Esophagus muscularis mucosa (tissue), 4 donors: ENCODE data around the gene HOXC11. TPM values are rescaled to one million over a fixed set of nuclear protein-coding genes. Genes with fewer than 3 reads are reported as not detected.

Experiments used
- DNase-seq: peaks from one replicate; pipeline ENCODE4 v3.0.0-alpha.2; 2017; ENCODE audit errors: extremely low spot score
- H3K27ac ChIP-seq, 4 donors: fragments of 200-600 bp; sonication (generic); replicated peaks in 1 of 4; 1 replicate in 3 of 4; 2 replicates in 1 of 4; pipeline ENCODE4 v1.5.1; 2016 to 2019; ENCODE audit warnings: mild to moderate bottlenecking in 1 of 4
- H3K27me3 ChIP-seq, 4 donors: fragments of 200-600 bp; sonication (generic); one replicate each; pipeline versions ENCODE4 v1.5.1 to v1.6.0; 2016 to 2019
- H3K36me3 ChIP-seq, 4 donors: fragments of 200-600 bp; sonication (generic); one replicate each; pipeline ENCODE4 v1.5.1; 2016 to 2019
- H3K4me1 ChIP-seq, 4 donors: fragments of 200-600 bp; sonication (generic); one replicate each; pipeline ENCODE4 v1.5.1; 2016 to 2019
- H3K4me3 ChIP-seq, 4 donors: fragments of 200-600 bp; sonication (generic); 1 replicate in 2 of 4; 2 replicates in 2 of 4; pipeline ENCODE4 v1.5.1; 2016 to 2019; ENCODE audit warnings: mild to moderate bottlenecking in 4 of 4, moderate library complexity in 1 of 4
- H3K9me3 ChIP-seq, 4 donors: fragments of 200-600 bp; sonication (generic); 1 replicate in 3 of 4; 2 replicates in 1 of 4; pipeline ENCODE4 v1.5.1; 2016 to 2019
- EP300 ChIP-seq: sonication (generic); formaldehyde crosslinking; IDR thresholded peaks from one replicate; pipeline ENCODE4 v1.6.1; 2017; ENCODE audit warnings: antibody characterized with exemption
- POLR2A ChIP-seq: fragments of 450-650 bp; IDR thresholded peaks from one replicate; pipeline ENCODE4 v1.6.1; 2017; ENCODE audit warnings: antibody characterized with exemption, moderate library complexity, mild to moderate bottlenecking, low read depth
- POLR2AphosphoS5 ChIP-seq, 2 donors: sonication (generic); formaldehyde crosslinking; IDR thresholded peaks; one replicate each; pipeline ENCODE4 v1.6.1; 2017; ENCODE audit warnings: antibody characterized with exemption in 2 of 2
- WGBS: methylation state at CpG from one replicate; pipeline ENCODE4 v1.1.5; 2018; 5-methylcytosine and 5-hydroxymethylcytosine counted together
- intact Hi-C: fragments of 100-400 bp; cut with DNase I; formaldehyde crosslinking; loops from one replicate; pipeline ENCODE4 v1.15.1; 2023
- total RNA-seq, 4 donors: library from RNA; depleted of rRNA; stranded (reverse); fragments of >200 nt; gene quantifications; one replicate each; pipeline versions ENCODE4 v1.1.0 to v1.2.1, GENCODE V29; 2016
- TF ChIP-seq, protein P1 (sequence below), 3 experiments: fragments of 200-600 bp in 2 of 3; fragments of 450-650 bp in 1 of 3; sonication (generic) in 2 of 3; IDR thresholded peaks; one replicate each; pipeline ENCODE4 v1.5.1; 2017 to 2019; ENCODE audit warnings: antibody characterized with exemption in 3 of 3, mild to moderate bottlenecking in 2 of 3, moderate library complexity in 1 of 3

Gene HOXC11
- total RNA-seq, 4 donors from 2014 or later, result not detected

DNA sequence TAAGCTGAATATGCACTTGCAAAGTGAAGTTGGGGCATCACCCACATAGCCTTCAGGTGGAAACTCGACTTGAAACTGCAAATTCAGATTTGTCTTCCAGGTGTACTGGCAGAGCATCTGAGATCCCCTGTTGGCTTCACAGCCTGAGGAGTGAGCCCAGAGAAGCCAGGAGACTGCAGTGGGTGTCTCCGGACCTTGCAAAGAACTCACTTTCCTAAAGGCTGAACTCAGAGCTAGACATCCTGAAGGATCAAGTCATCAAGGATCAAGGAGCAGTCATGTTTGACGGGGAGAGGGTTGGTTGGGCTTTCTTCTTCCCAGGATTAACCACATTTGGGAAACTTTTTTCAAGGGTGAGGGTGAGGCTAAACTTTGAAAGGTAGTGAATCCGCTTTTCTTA is 43.4 kb upstream of the HOXC11 start:
- no peak overlapping the region for H3K27ac ChIP-seq
- peaks cover 0 to 100% (median 71%) of the 10 kb centered on the region in 4 donors for H3K27me3 ChIP-seq
- H3K4me1 ChIP-seq, result peaks cover 0 to 12% (median 6%) of the 10 kb centered on the region in 4 donors
- intact Hi-C loops, result no loop called here
- no peaks in the 10 kb centered on the region for H3K36me3 ChIP-seq
- TF ChIP-seq, protein P1, sequence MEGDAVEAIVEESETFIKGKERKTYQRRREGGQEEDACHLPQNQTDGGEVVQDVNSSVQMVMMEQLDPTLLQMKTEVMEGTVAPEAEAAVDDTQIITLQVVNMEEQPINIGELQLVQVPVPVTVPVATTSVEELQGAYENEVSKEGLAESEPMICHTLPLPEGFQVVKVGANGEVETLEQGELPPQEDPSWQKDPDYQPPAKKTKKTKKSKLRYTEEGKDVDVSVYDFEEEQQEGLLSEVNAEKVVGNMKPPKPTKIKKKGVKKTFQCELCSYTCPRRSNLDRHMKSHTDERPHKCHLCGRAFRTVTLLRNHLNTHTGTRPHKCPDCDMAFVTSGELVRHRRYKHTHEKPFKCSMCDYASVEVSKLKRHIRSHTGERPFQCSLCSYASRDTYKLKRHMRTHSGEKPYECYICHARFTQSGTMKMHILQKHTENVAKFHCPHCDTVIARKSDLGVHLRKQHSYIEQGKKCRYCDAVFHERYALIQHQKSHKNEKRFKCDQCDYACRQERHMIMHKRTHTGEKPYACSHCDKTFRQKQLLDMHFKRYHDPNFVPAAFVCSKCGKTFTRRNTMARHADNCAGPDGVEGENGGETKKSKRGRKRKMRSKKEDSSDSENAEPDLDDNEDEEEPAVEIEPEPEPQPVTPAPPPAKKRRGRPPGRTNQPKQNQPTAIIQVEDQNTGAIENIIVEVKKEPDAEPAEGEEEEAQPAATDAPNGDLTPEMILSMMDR (IDR thresholded peaks at IDR 0.05), result no peak
- no peak for TF ChIP-seq POLR2AphosphoS5 (IDR thresholded peaks at IDR 0.05)
- no peak for TF ChIP-seq POLR2A
- no peak for TF ChIP-seq EP300
- no peak overlapping the region for H3K4me3 ChIP-seq
- WGBS, result 13% methylated on average over 4 of the region's 4 CpGs
- DNase-seq, result no peak
- no peaks in the 10 kb centered on the region for H3K9me3 ChIP-seq

DNA sequence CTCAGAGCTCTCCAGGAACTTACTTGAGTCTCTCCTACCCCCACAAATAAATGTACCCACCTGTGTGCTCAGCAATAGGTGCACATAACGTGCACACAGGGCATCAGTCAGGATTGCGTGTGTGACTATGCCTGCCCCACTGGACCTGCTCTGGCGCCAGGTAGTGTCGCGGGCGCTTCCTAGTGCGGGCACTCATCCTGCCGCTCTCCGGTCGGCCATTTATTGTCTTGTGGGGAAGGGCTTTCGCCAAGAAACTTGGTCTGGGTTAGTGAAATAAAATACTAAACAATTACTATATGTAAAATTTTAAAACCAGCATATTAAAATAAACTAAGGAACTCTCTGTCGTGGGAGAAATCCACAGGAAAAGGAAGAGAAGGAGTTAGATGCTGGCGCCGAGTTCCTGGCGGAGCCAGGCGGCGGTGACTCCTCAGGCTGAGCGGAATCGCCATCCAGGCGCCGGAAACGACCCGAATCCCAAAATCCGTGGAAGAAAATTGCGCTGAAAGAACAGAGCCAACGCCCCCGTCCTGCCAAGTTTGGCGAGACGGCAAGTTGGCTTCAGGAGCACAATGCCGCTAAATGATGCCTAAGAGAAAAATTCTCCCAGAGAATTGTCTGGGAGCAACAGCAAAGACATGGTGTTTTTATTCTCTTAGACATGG is 42.2 kb upstream of the HOXC11 start:
- DNase-seq, result no peak
- WGBS, result 10% methylated on average over 28 of the region's 30 CpGs
- Histone ChIP-seq H3K27ac (no peak overlapping the region), H3K27me3 (peaks cover 2 to 100% (median 79%) of the 10 kb centered on the region in 4 donors), H3K36me3 (no peaks in the 10 kb centered on the region), H3K9me3 (no peaks in the 10 kb centered on the region), H3K4me3 (no peak overlapping the region), H3K4me1 (peaks cover 5 to 19% (median 13%) of the 10 kb centered on the region in 4 donors)
- intact Hi-C loops, result no loop called here
- TF ChIP-seq, protein P1 (IDR thresholded peaks at IDR 0.05), result no peak
- TF ChIP-seq POLR2A (no peak), POLR2AphosphoS5 (IDR thresholded peaks at IDR 0.05) (no peak), EP300 (no peak)

DNA sequence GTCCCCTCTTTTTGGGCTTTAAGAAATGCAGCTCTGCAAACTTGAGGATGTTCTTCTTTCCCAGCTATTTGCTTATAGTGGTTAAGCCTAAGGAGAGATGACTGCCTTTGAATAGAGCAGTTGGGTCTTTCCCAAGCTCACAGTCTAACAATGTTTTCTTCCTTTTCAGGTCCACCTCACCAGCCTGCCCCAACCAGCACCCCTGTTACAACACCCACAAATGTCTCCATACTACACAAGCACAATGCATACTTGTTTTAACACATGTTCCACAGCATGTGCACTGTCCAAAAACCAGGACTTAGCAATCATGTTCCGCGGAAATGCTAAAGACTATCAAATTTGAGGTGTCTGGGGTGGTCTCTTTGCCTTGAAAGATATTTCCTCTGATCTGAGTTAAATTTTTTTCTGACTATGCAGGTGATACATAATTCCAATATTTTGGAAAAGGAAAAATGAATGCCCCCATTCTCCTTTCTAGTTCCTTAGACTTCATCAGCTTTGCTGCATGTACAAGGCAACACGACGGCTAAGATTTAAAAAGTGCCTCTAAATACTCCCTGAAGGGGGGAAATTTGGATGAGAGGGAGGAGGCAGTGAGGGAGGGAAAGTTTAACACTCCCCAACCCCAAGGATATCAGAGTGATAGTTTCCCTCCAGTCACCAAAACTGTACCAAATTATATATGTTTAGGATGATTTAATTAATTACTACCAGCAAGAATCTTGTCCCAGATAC is 40.9 kb upstream of the HOXC11 start:
- Histone ChIP-seq H3K27ac (no peak overlapping the region), H3K36me3 (no peaks in the 10 kb centered on the region), H3K4me1 (peaks cover 6 to 23% (median 15%) of the 10 kb centered on the region in 4 donors), H3K27me3 (peaks cover 5 to 100% (median 81%) of the 10 kb centered on the region in 4 donors), H3K4me3 (no peak overlapping the region), H3K9me3 (no peaks in the 10 kb centered on the region)
- TF ChIP-seq, protein P1 (IDR thresholded peaks at IDR 0.05), result no peak
- no peak for TF ChIP-seq EP300
- TF ChIP-seq POLR2AphosphoS5 (IDR thresholded peaks at IDR 0.05), result no peak
- no peak for TF ChIP-seq POLR2A
- 38% methylated on average over 4 of the region's 4 CpGs for WGBS
- intact Hi-C loops, result no loop called here
- no peak for DNase-seq

DNA sequence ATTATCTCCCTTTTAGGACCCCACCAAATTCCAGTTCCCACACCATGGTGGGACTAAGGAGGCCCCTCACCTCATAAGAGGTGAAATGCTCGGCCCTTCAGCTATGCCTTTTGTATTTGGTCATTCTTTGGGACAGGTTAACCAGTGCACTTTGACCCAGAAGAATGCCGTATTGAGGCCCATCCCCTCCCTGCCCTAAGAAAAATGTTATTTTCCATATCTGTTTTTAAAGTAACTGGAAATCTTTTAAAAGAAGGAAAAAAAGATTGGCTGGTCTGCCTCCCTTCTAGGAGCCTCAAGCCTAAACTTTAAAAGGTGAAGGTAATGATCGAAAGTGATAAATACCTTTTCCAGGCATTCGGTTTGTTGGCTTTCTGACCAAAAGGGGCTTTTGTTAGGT is 40.0 kb upstream of the HOXC11 start:
- Histone ChIP-seq H3K9me3 (no peaks in the 10 kb centered on the region), H3K4me3 (no peak overlapping the region), H3K27ac (no peak overlapping the region), H3K27me3 (peaks cover 9 to 100% (median 81%) of the 10 kb centered on the region in 4 donors), H3K36me3 (no peaks in the 10 kb centered on the region), H3K4me1 (peaks cover 6 to 16% (median 12%) of the 10 kb centered on the region in 4 donors)
- no peak for TF ChIP-seq POLR2AphosphoS5 (IDR thresholded peaks at IDR 0.05)
- no peak for TF ChIP-seq EP300
- no peak for TF ChIP-seq POLR2A
- TF ChIP-seq, protein P1 (IDR thresholded peaks at IDR 0.05), result no peak
- 49% methylated on average over 4 of the region's 4 CpGs for WGBS
- DNase-seq, result no peak
- intact Hi-C loops, result no loop called here
